Fibroblast of peridontal ligament (primary cell): Measurements from ENCODE around the gene RASA3.
"Not testable (repeated sequence)": the region's sequence is repeated elsewhere in the genome, so short reads cannot be mapped to it uniquely, and the experiment has no call there.

Experiments
- DNase-seq: peaks from one replicate; pipeline ENCODE4 v3.0.0-alpha.2; 2010; ENCODE audit errors: extremely low read depth

RASA3 gene

GRCh38 chr13:114142137-114142550, 9.7 kb upstream of the RASA3 start:
- no peak for DNase-seq

GRCh38 chr13:114141261-114141996, 9.0 kb upstream of the RASA3 start:
- no peak for DNase-seq

- DNase-seq = no peak
Measured at GRCh38 chr13:114140906-114141250, 8.5 kb upstream of the RASA3 start.

GRCh38 chr13:114140131-114140905, 7.9 kb upstream of the RASA3 start:
- DNase-seq = peak; percentile 12

- no peak for DNase-seq
Measured at GRCh38 chr13:114136576-114136975, 4.2 kb upstream of the RASA3 start.

GRCh38 chr13:114135731-114136171, 3.3 kb upstream of the RASA3 start:
- no peak for DNase-seq

- no peak for DNase-seq
Measured at GRCh38 chr13:114134944-114135610, 2.7 kb upstream of the RASA3 start.

GRCh38 chr13:114134111-114134943, 1.9 kb upstream of the RASA3 start:
- DNase-seq = no peak

GRCh38 chr13:114133552-114133951, 1.1 kb upstream of the RASA3 start:
- DNase-seq = not testable (repeated sequence)

- DNase-seq = not testable (repeated sequence)
Measured at GRCh38 chr13:114133126-114133525, 703 bp upstream of the RASA3 start.

- DNase-seq = no peak
Measured at GRCh38 chr13:114131583-114132418, 622 bp downstream of the RASA3 start.

- peak; percentile 74 for DNase-seq
Measured at GRCh38 chr13:114130837-114131582, 1.4 kb downstream of the RASA3 start.

- no peak for DNase-seq
Measured at GRCh38 chr13:114130131-114130836, 2.1 kb downstream of the RASA3 start.

GRCh38 chr13:114129649-114130062, 2.8 kb downstream of the RASA3 start:
- no peak for DNase-seq

- DNase-seq = peak; percentile 77
Measured at GRCh38 chr13:114128624-114129522, 3.5 kb downstream of the RASA3 start.

- no peak for DNase-seq
Measured at GRCh38 chr13:114128348-114128623, 4.1 kb downstream of the RASA3 start.

- DNase-seq = no peak
Measured at GRCh38 chr13:114127473-114128347, 4.7 kb downstream of the RASA3 start.
